OCI-LY3 (cell line): ENCODE results near the gene GMPR.

ENCODE experiments used
- CTCF ChIP-seq: fragments of 200-600, 300-600 bp; sonication (generic); IDR thresholded peaks from 2 replicates; pipeline ENCODE4 v1.5.1; 2014; ENCODE audit warnings: antibody characterized with exemption, low read length, low read depth
- EZH2phosphoT487 ChIP-seq: fragments of 200-600 bp; shearing (Covaris generic); IDR thresholded peaks from 2 replicates; pipeline ENCODE4 v1.6.1; 2018; ENCODE audit warnings: antibody characterized with exemption, mixed run types, low read depth

DNA sequence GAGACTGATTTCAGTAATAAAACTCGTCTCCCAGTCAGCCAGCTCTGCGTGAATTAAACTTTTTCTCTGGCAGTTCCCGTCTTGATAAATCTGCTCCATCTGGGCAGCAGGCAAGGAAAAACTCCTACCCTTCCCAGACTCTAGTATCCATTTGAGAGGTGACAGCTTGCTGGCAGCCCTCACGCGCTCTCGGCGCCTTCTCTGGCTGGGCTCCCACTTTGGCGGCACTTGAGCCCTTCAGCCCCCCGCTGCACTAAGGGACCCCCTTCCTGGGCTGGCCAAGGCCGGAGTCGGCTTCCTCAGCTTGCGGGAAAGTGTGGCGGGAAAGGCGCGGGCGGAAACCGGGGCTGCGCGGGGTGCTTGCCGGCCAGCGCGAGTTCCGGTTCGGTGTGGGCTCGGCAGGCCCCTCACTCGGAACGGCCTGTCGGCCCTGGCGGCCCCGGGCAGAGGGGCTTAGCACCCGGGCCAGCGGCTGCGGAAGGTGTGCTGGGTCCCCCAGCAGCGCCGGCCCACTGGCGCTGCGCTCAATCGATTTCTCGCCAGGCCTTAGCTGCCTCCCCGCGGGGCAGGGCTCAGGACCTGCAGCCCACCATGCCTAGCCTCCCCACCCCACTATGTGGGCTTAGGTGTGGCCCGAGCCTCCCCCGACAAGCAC, 21.8 kb upstream of the GMPR start:
- no peak for TF ChIP-seq CTCF
- TF ChIP-seq EZH2phosphoT487, result no peak
